ENCODE measurements around the gene FAM168A. TPM values are rescaled to one million over a fixed set of nuclear protein-coding genes. Genes with fewer than 3 reads are reported as not detected.
A peak's percentile ranks its signal among the peaks of the same experiment; 100 is the strongest.

The FAM168A gene
- total RNA-seq, 1 donor from 2014 or later: 19.3 TPM

- no peaks in the 10 kb centered on the region for H3K79me2 ChIP-seq (ENCODE audit: low read depth)
- H3K36me3 ChIP-seq: no peaks in the 10 kb centered on the region
- no peak overlapping the region for H2AFZ ChIP-seq (replicated peaks)
- H3K4me3 ChIP-seq: no peak overlapping the region
- H3F3A ChIP-seq (ENCODE audit: low read depth): peaks cover 6% of the 10 kb centered on the region
- peak overlapping the region; percentile 4 for H3K27ac Mint-ChIP-seq
- no peaks in the 10 kb centered on the region for H3K9me3 Mint-ChIP-seq
- peaks cover 29% of the 10 kb centered on the region for H3K36me3 Mint-ChIP-seq
- H3K27me3 Mint-ChIP-seq (ENCODE audit: insufficient read depth, low read depth): peaks cover 5% of the 10 kb centered on the region
- TF ChIP-seq EZH2 (IDR thresholded peaks at IDR 0.05) (no peak), CTCF (IDR thresholded peaks at IDR 0.05) (no peak), EZH2phosphoT487 (IDR thresholded peaks at IDR 0.05) (no peak)
- peaks cover 10% of the 10 kb centered on the region for H4K20me1 ChIP-seq (ENCODE audit: low read depth)
- no peak overlapping the region for H3K9ac ChIP-seq
- H3K4me2 ChIP-seq: no peak overlapping the region
- H3K4me1 Mint-ChIP-seq: no peaks in the 10 kb centered on the region
- no peak overlapping the region for H3K27ac ChIP-seq
- peaks cover 5% of the 10 kb centered on the region for H3K4me1 ChIP-seq
- H3K27me3 ChIP-seq: no peaks in the 10 kb centered on the region
- DNase-seq (ENCODE audit: low spot score): no peak
- H3K4me3 Mint-ChIP-seq: no peak overlapping the region
- no peaks in the 10 kb centered on the region for H3K9me3 ChIP-seq (ENCODE audit: low read depth)
Observed at GRCh38 chr11:73406619-73407018, 191.3 kb downstream of the FAM168A start.

GRCh38 chr11:73406131-73406530 lies 191.8 kb downstream of the FAM168A start:
- Histone ChIP-seq H3K79me2 (ENCODE audit: low read depth) (no peaks in the 10 kb centered on the region), H3K9ac (no peak overlapping the region), H3K4me2 (no peak overlapping the region), H3K27me3 (no peaks in the 10 kb centered on the region), H3K4me3 (no peak overlapping the region), H2AFZ (replicated peaks) (no peak overlapping the region), H3K36me3 (no peaks in the 10 kb centered on the region), H3K9me3 (ENCODE audit: low read depth) (no peaks in the 10 kb centered on the region), H3F3A (ENCODE audit: low read depth) (peaks cover 11% of the 10 kb centered on the region), H4K20me1 (ENCODE audit: low read depth) (peaks cover 10% of the 10 kb centered on the region), H3K4me1 (peaks cover 5% of the 10 kb centered on the region), H3K27ac (no peak overlapping the region)
- Mint-ChIP-seq H3K27me3 (ENCODE audit: insufficient read depth, low read depth) (peaks cover 8% of the 10 kb centered on the region), H3K36me3 (peaks cover 29% of the 10 kb centered on the region), H3K9me3 (no peaks in the 10 kb centered on the region), H3K4me1 (no peaks in the 10 kb centered on the region), H3K4me3 (no peak overlapping the region), H3K27ac (no peak overlapping the region)
- TF ChIP-seq EZH2 (IDR thresholded peaks at IDR 0.05): no peak
- no peak for TF ChIP-seq EZH2phosphoT487 (IDR thresholded peaks at IDR 0.05)
- TF ChIP-seq CTCF (IDR thresholded peaks at IDR 0.05): no peak
- no peak for DNase-seq (ENCODE audit: low spot score)

DNA sequence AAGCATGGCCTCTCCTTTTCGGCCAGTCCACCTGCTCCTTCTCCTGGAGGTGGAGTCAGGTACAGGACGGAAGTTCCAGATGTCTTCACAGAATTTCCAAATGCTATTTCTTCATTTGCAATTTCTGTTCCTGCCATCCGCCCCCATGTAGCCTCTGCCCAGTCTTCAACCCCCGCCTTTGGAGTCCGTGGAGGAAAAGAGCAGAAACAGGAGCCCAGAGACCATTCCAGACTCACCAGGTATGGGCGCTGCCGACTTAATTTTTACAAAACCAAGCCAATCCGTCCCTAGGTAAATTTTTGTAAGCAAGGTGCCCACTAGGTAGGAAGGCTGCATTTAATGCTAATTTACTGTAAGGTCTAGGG lies 192.8 kb downstream of the FAM168A start:
- Mint-ChIP-seq H3K36me3 (peaks cover 25% of the 10 kb centered on the region), H3K4me3 (no peak overlapping the region), H3K27ac (no peak overlapping the region), H3K27me3 (ENCODE audit: insufficient read depth, low read depth) (peaks cover 8% of the 10 kb centered on the region), H3K9me3 (no peaks in the 10 kb centered on the region), H3K4me1 (no peaks in the 10 kb centered on the region)
- Histone ChIP-seq H3K4me3 (no peak overlapping the region), H4K20me1 (ENCODE audit: low read depth) (peaks cover 10% of the 10 kb centered on the region), H3K4me2 (no peak overlapping the region), H3K79me2 (ENCODE audit: low read depth) (no peaks in the 10 kb centered on the region), H3K4me1 (peaks cover 13% of the 10 kb centered on the region), H2AFZ (replicated peaks) (no peak overlapping the region), H3K36me3 (no peaks in the 10 kb centered on the region), H3K9ac (no peak overlapping the region), H3K27ac (no peak overlapping the region), H3K9me3 (ENCODE audit: low read depth) (no peaks in the 10 kb centered on the region), H3K27me3 (no peaks in the 10 kb centered on the region), H3F3A (ENCODE audit: low read depth) (peaks cover 19% of the 10 kb centered on the region)
- TF ChIP-seq CTCF (IDR thresholded peaks at IDR 0.05) (no peak), EZH2 (IDR thresholded peaks at IDR 0.05) (no peak), EZH2phosphoT487 (IDR thresholded peaks at IDR 0.05) (no peak)
- DNase-seq (ENCODE audit: low spot score): no peak
